Measurements from ENCODE around the gene PLEKHA4.
A peak's percentile ranks its signal among the peaks of the same experiment; 100 is the strongest.
"Not testable (repeated sequence)": the region's sequence is repeated elsewhere in the genome, so short reads cannot be mapped to it uniquely, and the experiment has no call there.

PLEKHA4 gene

DNA sequence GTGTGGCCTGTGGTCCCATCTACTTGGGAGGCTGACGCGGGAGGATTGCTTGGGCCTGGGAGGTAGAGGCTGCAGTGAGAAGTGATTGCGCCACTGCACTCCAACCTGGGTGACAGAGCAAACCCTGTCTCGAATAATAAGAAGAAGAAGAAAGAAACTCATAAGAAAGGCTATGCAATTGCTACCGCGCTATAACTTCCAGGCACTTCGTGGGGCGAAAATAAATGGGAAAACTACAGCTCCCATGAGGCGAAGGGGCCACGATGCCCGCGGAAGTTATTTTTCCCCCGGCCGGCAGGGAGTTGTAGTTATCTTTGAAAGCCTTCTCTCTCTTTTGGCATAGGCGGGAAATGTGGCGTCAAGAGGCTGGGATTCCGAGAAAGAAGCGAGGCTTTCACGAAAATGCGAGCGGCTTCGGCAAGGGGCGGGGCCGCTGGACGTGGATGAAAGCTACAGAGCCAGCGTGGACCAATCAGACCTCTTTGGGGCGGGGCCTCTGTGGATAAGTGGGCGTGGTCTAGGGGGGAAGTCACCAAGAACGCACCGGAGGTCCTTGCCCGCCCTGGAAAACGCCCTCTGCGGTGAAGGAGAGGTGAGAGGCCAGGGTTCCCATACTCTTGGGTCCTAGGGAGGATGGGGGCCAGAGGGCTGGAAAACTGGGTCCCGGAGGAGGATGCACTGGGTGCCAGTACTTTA lies 31.5 kb upstream of the PLEKHA4 start, which contains the start of gene NUCB1:
Gene NUCB1 (plus strand): TSS at position 532 of the 696 bp plus-strand sequence. CDS start 485 bp downstream, outside the sequence.
- Mint-ChIP-seq H3K27ac (peak within 1 kb of the TSS; percentile 99), H3K36me3 (ENCODE audit: low read depth) (peaks cover 34% of the 10 kb centered on the region), H3K9me3 (no peaks in the 10 kb centered on the region), H3K27me3 (peaks cover 16% of the 10 kb centered on the region), H3K4me1 (ENCODE audit: low read depth) (peaks cover 39% of the 10 kb centered on the region), H3K4me3 (peak within 1 kb of the TSS; percentile 98)
- peak; percentile 99 for DNase-seq

DNA sequence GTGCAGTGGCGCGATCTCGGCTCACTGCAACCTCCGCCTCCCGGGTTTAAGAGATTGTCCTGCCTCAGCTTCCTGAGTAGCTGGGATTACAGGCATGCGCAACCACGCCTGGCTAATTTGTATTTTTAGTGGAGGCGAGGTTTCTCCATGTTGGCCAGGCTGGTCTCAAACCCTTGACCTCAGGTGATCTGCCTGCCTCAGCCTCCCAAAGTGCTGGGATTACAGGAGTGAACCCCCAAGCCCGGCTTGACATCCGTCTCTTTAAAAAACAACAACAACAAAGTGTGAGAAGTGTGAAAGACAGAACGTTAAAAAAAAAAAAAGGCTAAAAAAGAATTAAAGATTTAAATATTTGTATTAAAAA lies 31.0 kb upstream of the PLEKHA4 start:
- not testable (repeated sequence) for H3K9me3 Mint-ChIP-seq, DNase-seq
- Mint-ChIP-seq H3K4me3 (peak overlapping the region; percentile 48), H3K27ac (peak overlapping the region; percentile 99), H3K27me3 (peaks cover 21% of the 10 kb centered on the region), H3K36me3 (ENCODE audit: low read depth) (peaks cover 28% of the 10 kb centered on the region), H3K4me1 (ENCODE audit: low read depth) (peaks cover 43% of the 10 kb centered on the region)

DNA sequence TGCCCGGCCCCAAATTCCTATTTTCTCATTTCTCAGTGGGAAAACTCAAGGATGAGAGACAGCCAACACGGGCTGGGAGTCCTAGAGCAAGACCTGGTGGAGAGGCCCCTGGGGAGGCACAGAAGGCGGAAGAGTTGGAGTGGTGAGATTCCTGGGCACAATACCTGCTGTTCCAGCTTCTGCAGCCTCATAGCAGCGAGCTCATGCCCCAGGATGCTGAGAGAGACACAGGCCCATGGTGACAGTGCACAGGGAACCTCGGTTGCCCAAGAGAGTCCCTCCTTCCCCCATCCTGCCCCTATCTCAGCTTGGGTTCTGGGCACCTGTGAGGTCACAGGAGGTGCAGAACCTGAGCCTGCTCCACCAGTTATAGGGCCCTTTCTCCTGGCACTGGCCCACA lies 28.8 kb upstream of the PLEKHA4 start:
- Mint-ChIP-seq H3K27ac (no peak overlapping the region), H3K9me3 (no peaks in the 10 kb centered on the region), H3K27me3 (peaks cover 34% of the 10 kb centered on the region), H3K4me1 (ENCODE audit: low read depth) (peaks cover 39% of the 10 kb centered on the region), H3K36me3 (ENCODE audit: low read depth) (peaks cover 19% of the 10 kb centered on the region), H3K4me3 (no peak overlapping the region)
- no peak for DNase-seq

DNA sequence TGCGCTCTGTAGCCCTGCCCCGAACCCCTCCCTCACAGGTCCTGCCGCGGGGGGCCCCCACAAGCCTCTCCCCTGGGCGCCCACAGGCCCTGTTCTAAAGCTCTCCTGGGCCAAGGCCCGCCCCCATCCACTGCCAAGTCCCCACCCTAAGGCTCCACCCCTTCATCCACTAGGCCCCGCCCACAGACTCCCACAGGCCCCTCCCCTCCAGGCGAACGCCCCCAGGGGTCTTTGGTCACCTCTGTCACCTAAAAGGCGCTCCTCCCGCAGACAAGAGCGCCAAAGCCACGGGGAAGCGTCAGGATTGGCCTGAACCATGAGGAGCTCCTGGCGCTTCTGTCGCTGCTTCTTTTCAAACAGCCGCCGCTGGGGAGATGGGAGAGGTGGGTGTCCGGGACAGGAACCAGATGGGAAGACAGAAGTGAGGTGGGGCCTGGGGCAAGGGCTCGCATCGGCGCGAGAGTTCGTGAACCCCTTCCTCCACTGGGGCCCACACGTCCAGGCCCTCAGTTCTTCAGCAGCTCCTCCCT lies 27.8 kb upstream of the PLEKHA4 start:
- DNase-seq: peak; percentile 69
- Mint-ChIP-seq H3K36me3 (ENCODE audit: low read depth) (peaks cover 12% of the 10 kb centered on the region), H3K27ac (peak overlapping the region; percentile 50), H3K4me3 (peak overlapping the region; percentile 29), H3K27me3 (peaks cover 42% of the 10 kb centered on the region), H3K4me1 (ENCODE audit: low read depth) (peaks cover 32% of the 10 kb centered on the region), H3K9me3 (no peaks in the 10 kb centered on the region)

DNA sequence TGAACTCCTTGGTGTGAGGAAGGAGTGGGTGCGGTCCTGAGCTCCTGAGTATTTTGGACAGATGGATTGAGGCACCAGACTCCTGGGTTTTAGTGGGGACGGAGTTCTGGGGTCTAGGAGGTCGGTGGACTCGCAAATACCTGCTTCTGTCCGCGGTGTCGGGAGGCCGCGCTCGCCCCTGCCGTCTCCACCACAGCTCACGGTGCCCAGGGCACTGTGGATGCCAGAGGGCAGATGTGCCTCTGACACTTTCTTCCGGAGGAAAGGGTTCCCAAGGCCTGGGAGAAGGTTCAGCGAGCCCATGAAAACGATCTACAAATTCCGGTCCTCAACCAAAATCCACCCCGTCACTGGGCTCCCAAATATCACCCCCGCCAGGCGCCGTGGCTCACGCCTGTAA lies 26.8 kb upstream of the PLEKHA4 start:
- Mint-ChIP-seq H3K27me3 (peaks cover 47% of the 10 kb centered on the region), H3K9me3 (no peaks in the 10 kb centered on the region), H3K4me1 (ENCODE audit: low read depth) (peaks cover 25% of the 10 kb centered on the region), H3K36me3 (ENCODE audit: low read depth) (peaks cover 2% of the 10 kb centered on the region), H3K27ac (no peak overlapping the region), H3K4me3 (peak overlapping the region; percentile 29)
- no peak for DNase-seq

DNA sequence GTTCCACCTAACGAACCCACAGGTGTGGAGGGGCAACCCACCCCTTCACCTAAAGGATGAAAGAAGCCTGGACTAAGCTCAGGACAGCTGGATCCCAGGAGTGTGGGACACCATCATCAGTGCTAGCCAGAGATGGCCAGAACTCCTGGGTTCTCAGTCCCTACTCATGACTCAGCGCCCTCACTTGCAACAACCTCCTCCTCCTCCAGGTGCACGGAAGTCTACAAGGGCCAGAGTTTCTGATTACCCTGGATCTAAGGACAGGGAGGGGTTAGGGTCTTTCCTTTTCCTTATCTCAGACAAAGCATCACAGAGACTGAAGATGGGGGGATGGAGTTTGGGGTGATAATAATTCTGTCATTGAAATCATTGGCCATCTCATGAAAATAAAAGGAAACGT lies 22.1 kb upstream of the PLEKHA4 start:
- no peaks in the 10 kb centered on the region for H3K9me3 Mint-ChIP-seq
- no peak overlapping the region for H3K4me3 Mint-ChIP-seq
- peaks cover 37% of the 10 kb centered on the region for H3K27me3 Mint-ChIP-seq

DNA sequence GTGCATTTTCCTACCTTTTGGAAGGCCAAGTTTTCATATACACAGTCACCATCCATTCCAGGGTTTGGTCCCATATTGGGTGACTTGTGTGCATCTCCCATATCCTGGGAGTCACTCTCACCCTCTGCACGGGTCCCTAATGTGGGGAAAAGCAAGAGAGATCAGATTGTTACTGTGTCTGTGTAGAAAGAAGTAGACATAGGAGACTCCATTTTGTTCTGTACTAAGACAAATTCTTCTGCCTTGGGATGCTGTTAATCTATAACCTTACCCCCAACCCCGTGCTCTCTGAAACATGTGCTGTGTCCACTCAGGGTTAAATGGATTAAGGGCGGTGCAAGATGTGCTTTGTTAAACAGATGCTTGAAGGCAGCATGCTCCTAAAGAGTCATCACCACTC lies 21.1 kb upstream of the PLEKHA4 start:
- not testable (repeated sequence) for H3K36me3 Mint-ChIP-seq (ENCODE audit: low read depth); H3K27ac Mint-ChIP-seq; H3K4me3 Mint-ChIP-seq; H3K4me1 Mint-ChIP-seq (ENCODE audit: low read depth); H3K9me3 Mint-ChIP-seq; DNase-seq
- peaks cover 26% of the 10 kb centered on the region for H3K27me3 Mint-ChIP-seq

More for the DNA sequence above, 22.1 kb upstream of the PLEKHA4 start:
- DNase-seq: no peak
- no peak overlapping the region for H3K27ac Mint-ChIP-seq
- peaks cover 8% of the 10 kb centered on the region for H3K4me1 Mint-ChIP-seq (ENCODE audit: low read depth)
- no peaks in the 10 kb centered on the region for H3K36me3 Mint-ChIP-seq (ENCODE audit: low read depth)

DNA sequence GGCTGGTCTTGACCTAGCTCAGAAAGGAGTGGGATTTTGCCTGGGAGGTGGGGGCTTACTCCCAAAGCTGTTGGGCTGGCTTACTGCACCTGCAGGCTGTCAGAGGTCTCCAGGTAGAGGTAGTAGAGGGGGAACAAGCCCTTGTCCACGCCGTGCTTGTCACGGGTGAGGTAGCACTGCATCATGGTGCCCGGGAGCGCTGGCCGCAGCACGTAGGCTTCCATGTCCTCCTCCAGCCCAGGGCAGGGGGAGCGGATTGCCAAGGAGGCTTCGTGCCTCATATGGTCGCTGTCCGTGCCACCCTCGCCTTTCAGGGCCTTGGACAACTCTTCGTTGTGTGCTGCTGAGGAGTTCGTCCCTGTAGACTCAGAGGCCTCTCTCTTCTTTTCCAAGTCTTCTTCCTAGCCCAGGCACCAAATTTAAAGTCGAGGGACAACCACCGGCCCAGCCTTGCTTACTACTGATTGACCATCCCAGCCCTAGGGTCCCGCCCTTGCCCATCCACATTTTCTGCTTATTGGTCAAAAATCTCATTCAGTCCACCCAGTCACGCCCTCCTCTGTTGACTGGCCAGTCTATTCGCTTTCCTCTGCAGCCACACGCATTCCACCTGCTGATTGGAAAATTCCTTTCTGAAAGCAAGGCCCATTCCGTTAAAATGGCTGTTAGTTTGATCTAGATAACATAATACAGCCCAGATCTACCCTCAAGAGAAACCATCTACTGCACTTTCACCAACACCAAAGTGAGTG lies 19.6 kb upstream of the PLEKHA4 start:
- Mint-ChIP-seq H3K9me3 (no peaks in the 10 kb centered on the region), H3K4me3 (no peak overlapping the region), H3K36me3 (ENCODE audit: low read depth) (no peaks in the 10 kb centered on the region), H3K27ac (no peak overlapping the region), H3K27me3 (peaks cover 18% of the 10 kb centered on the region), H3K4me1 (ENCODE audit: low read depth) (no peaks in the 10 kb centered on the region)
- DNase-seq: no peak

DNA sequence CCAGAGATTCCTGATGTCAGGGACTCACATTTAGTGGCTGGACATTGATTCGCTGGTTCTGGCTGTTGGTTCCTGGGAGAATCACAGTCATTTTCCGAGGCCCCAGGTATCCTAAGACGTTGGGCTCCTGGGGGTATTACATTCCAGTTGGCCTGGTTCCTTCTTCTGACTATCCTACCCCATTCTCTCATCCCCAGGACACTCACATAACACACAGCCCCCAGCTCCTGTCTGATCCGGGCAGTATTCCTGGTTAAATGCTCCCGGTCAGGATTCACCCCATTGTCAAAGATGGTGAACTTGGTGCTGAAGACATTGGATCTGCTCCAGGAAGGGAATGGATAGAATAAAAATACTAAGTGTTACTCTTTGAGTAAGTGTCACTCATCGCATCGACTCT lies 15.3 kb upstream of the PLEKHA4 start:
- H3K27ac Mint-ChIP-seq: no peak overlapping the region
- peaks cover 1% of the 10 kb centered on the region for H3K4me1 Mint-ChIP-seq (ENCODE audit: low read depth)
- peaks cover 3% of the 10 kb centered on the region for H3K36me3 Mint-ChIP-seq (ENCODE audit: low read depth)
- H3K4me3 Mint-ChIP-seq: no peak overlapping the region
- no peak for DNase-seq
- no peaks in the 10 kb centered on the region for H3K9me3 Mint-ChIP-seq
- no peaks in the 10 kb centered on the region for H3K27me3 Mint-ChIP-seq

DNA sequence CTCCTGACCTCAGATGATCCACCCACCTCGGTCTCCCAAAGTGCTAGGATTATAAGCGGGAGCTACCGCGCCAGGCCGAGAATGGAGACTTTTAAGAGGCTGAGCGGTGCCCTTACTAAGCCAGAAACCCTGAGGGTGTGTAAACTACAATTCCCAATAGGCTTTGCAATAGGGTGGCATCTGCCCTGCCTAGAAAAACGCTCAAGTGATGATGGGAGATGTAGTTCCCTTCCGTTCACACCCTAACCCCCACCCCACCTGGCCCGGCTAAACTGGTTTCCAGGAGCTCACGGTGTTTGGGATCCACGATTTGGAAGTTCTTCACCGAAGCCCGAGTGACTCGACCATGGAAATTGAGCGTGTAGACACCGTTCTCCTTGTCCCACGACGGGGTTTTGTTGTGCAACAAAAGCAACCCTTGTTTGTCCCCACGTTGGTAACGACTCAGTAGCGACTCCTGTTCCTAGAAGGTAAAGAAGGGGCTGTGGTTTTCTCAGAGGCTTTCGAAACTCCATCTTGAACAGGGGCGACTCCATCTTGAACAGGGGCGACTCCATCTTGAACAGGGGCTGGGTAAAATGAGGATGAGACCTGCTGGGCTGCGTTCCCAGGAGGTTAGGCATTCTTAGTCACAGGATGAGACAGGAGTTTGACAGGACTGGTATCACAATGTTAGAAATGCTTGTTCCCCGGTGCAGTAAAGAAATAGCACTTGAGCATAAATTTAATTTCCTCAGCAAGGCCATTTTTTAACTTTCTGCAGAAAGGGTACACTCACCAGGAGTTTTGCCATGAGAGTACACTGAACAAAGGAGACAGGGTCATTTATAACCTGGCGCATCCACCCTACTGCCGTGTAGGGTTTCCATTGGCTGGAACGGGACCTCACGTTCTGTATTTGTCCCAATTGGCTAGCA lies 13.6 kb upstream of the PLEKHA4 start:
- no peak overlapping the region for H3K4me3 Mint-ChIP-seq
- H3K4me1 Mint-ChIP-seq (ENCODE audit: low read depth): peaks cover 18% of the 10 kb centered on the region
- peak overlapping the region; percentile 50 for H3K27ac Mint-ChIP-seq
- no peaks in the 10 kb centered on the region for H3K27me3 Mint-ChIP-seq
- peaks cover 21% of the 10 kb centered on the region for H3K36me3 Mint-ChIP-seq (ENCODE audit: low read depth)
- no peak for DNase-seq
- no peaks in the 10 kb centered on the region for H3K9me3 Mint-ChIP-seq

DNA sequence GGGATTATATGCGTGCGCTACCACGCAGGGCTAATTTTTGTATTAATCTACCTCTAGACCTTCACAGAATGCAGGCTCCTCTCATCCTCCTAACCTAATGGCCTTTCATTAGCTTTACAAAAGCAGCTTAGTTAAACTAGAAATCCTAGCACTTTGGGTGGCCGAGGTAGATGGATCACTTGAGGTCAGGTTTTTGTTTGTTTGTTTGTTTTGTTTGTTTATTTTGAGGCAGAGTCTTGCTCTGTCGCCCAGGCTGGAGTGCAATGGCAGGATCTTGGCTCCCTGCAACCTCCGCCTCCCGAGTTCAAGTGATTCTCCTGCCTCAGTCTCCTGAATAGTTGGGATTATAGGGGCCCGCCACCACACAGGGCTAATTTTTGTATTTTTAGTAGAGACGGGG lies 11.3 kb upstream of the PLEKHA4 start:
- H3K36me3 Mint-ChIP-seq (ENCODE audit: low read depth): peaks cover 43% of the 10 kb centered on the region
- H3K27me3 Mint-ChIP-seq, H3K27ac Mint-ChIP-seq, DNase-seq, H3K4me3 Mint-ChIP-seq, H3K9me3 Mint-ChIP-seq: not testable (repeated sequence)
- H3K4me1 Mint-ChIP-seq (ENCODE audit: low read depth): peaks cover 36% of the 10 kb centered on the region

DNA sequence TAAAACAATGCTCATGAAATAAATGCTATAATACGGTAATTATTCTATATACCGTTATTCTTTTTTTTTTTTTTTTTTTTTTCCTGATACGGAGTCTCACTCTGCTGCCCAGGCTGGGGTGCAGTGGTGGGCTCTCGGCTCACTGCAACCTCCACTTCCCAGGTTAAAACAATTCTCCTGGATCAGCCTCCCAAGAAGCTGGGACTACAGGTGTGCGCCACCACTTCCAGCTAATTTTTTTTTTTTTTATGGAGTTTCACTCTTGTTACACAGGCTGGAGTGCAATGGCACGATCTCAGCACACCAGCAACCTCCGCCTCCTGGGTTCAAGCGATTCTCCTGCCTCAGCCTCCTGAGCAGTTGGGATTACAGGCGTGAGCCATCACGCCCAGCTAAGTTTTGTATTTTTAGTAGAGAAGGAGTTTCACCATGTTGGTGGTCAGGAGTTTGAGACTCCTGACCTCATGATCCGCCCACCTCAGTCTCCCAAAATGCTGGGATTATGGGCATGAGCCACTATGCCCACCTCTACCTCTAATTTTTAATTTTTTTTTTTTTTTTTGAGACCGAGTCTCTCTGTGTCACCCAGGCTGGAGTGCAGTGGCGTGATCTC lies 10.7 kb upstream of the PLEKHA4 start:
- Mint-ChIP-seq H3K4me3 (no peak overlapping the region), H3K27me3 (no peaks in the 10 kb centered on the region), H3K4me1 (ENCODE audit: low read depth) (peaks cover 42% of the 10 kb centered on the region), H3K27ac (peak overlapping the region; percentile 80), H3K9me3 (no peaks in the 10 kb centered on the region), H3K36me3 (ENCODE audit: low read depth) (peaks cover 48% of the 10 kb centered on the region)
- no peak for DNase-seq

DNA sequence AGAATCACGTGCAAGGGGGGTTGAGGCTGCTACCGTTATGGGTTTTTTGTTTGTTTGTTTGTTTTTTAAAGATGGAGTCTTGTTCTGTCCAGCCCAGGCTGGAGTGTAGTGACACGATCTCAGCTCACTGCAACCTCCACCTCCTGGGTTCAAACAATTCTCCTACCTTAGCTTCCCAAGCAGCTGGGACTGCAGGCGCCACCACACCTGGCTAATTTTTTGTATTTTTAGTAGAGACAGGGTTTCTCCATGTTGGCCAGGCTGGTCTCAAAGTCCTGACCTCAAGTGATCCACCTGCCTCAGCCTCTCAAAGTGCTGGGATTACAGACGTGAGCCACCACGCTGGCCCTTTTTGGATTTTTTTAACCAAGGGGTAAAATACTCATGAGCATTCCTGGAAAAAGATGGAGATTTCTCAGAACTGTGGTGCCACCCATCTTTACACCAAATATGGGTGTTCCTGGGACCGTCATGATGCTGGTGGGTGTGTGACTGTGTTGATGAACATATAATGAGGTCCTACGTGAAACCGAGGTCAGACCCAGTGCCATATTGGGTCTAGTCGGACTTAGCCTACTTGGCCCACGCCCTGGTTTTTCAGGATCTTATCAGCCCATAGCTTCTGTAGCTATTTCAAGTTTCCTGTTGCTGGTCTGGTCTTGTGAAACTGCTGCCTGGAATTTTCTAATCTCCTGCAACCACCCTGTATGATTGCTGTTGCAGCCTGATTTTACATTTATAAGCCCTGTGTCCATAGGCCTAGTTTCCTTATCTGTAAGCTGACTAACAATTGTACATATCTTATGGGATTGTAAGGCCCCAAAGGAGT lies 10.0 kb upstream of the PLEKHA4 start:
- peaks cover 55% of the 10 kb centered on the region for H3K36me3 Mint-ChIP-seq (ENCODE audit: low read depth)
- DNase-seq: no peak
- peaks cover 49% of the 10 kb centered on the region for H3K4me1 Mint-ChIP-seq (ENCODE audit: low read depth)
- no peak overlapping the region for H3K4me3 Mint-ChIP-seq
- no peaks in the 10 kb centered on the region for H3K27me3 Mint-ChIP-seq
- peak overlapping the region; percentile 80 for H3K27ac Mint-ChIP-seq
- H3K9me3 Mint-ChIP-seq: no peaks in the 10 kb centered on the region

Data from activated T-cell treated with anti-CD3 and anti-CD28 coated beads, Interleukin-2, amount 50 U/mL, for 24 hours (primary cell).